GM20431 (cell line): ENCODE data around the gene CARMIL1.

Source experiments
- in situ Hi-C: fragments of 300-500 bp; cut with MseI, MboI; formaldehyde crosslinking; loops from one replicate; pipeline ENCODE4 v1.15.0; 2020; ENCODE audit warnings: low sequenced_read_pairs; ENCODE audit not compliant: unreplicated experiment

CARMIL1 gene

DNA sequence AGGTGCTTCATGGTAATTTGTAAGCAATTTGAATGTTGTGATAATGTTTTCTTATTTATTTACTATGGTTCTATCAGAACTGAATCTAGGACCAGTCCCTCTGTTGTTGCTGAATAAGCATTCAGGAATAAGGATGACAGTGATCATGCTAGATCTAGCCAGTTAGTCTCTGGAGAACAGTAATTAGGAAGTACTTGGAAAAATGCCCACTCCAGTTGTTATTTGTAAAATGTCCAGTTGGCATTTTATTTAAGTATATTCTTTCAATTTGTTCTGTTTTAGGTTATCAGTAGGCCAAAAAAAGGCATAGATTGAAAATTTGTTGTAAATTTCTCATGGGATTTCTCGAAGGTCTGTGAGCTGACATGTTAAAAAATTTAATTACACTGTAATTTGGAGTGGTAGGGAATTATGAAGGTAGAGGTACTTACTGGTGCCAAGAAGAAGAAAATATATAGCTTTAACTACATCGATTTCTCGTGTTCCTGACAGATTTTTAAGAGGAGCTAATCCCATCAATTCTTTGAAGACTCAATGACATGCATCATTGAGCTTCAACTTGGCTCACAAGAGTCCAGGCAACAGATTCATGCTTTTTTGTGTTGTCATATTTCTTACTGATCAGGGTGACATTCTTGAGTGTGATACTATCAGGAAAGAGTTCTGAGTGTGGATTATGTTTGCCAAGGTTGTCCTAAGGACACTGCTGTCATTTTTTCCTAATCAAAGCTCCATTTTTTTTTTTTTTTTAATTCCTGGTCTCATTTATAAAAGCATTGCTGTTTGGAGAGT is 177.3 kb downstream of the CARMIL1 start:
- in situ Hi-C loops: no loop called here

- in situ Hi-C loops: no loop called here
Observed at GRCh38 chr6:25457516-25457915, 178.3 kb downstream of the CARMIL1 start.

DNA sequence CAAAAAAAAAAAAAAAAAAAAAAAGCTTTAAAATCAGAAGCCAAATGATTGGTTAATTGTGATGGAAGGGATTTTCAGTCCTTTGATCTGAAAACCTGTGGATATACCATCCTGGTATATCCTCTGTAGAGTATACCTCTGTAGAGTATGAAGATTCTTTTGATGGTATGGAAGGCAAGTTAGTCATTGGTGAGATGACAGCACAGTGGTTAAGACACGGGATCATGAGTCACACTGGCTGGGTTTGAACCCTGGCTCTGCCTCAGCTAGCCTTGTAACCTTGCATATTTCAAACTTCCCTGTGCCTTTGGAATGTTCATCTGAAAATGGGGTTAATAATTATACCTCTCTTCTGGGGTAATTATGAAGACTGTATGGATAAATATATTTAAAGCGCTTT is 179.3 kb downstream of the CARMIL1 start:
- in situ Hi-C loops: no loop called here

DNA sequence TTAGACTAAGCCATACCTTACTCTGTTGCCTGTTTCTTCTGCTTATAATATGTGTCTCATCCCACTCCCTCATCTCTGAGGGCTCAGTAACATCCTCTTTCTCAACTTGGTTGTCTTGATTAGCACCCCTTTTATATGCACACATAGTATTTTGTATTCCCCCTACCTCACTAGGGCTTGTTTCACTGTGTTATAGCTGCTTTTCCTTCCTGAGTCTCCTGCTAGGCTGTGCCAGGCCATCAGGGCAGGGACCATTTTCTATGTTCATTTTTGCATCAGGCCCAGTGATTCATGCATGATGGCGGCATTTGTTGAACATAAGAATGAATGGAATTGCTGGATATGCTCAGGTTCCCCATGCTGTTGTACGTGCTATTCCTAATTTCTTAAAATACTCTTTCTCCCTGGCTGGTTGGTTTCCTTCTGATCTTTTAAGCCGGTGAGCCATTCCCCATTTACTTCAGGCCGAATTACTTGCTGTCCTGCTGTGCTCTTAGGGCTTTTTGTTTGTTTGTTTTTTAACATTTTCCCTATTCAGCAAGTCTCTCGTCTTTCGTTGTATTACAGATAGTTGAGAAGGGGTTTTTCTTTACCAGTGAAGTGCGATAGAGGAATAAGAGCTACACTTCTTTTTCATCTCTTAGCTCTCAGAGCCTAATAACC is 183.2 kb downstream of the CARMIL1 start:
- in situ Hi-C loops: no loop called here

- in situ Hi-C loops: no loop called here
Observed at GRCh38 chr6:25463441-25463840, 184.3 kb downstream of the CARMIL1 start.

- in situ Hi-C loops: no loop called here
Observed at GRCh38 chr6:25464225-25464624, 185.1 kb downstream of the CARMIL1 start.

GRCh38 chr6:25465941-25466340 is 186.8 kb downstream of the CARMIL1 start:
- in situ Hi-C loops: no loop called here

DNA sequence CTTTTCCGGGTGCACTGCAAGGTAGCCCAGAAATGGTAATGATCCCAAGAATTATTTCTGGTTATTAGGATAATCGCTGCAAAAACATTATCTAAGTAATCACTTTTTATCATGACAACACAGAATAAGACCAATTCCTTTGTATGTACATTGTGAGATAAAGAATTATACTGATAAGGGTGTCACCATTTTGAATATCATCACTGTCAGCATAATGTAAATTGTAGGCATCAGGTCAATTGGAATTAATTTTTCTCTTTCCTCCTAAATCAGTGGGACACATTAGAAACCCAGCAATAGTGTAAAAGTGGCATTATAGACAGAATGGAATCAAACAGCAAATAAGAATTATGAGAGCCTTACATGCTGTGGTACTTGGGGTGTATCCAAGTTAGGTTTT is 189.7 kb downstream of the CARMIL1 start:
- in situ Hi-C loops: no loop called here

DNA sequence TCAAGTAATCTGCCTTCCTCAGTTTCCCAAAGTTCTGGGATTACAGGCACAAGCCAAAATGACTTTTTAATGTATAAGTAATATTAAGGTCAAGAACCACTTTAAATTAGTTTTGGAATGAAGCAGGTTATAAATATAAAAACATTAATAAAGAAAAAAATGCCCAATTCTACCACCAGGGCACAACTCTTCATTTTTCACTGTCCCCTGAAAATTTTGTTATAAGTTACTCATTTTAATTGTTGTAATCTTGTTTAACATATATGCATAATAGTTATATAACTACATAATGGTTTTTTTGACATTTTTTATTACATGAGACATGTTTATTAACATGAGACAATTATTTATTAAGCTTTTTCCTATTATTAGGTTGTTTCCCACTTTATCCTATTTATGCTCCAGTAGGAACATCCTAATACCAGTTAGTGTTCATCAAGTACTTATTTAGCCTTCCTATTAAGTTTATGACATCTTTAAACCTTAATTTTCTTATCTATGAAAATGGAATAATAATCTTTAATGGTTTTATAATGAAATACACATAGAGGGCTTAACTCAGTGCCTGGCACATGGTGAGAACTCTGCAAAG is 190.7 kb downstream of the CARMIL1 start:
- in situ Hi-C loops: no loop called here

GRCh38 chr6:25472306-25472705 is 193.1 kb downstream of the CARMIL1 start:
- in situ Hi-C loops: no loop called here

DNA sequence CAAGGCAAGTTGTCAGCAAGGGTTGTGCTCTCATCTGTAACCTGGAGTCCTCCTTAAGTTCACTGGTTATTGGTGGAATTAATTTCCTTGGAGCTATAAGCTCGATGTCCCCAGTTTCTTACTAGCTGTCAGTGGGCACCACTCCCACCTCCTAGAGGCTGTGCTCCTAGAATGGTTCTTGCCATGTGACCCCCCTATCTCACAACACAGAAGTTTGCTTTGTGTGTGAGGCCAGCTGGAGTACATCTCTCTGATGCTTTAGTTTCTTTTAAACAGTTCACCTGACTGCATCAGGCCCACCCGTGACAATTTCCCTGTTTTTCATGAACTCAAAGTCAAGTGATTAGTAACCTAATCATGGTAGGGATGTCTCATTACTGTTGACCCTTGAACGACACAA is 193.7 kb downstream of the CARMIL1 start:
- in situ Hi-C loops: no loop called here

GRCh38 chr6:25473447-25473846 is 194.3 kb downstream of the CARMIL1 start:
- in situ Hi-C loops: no loop called here

DNA sequence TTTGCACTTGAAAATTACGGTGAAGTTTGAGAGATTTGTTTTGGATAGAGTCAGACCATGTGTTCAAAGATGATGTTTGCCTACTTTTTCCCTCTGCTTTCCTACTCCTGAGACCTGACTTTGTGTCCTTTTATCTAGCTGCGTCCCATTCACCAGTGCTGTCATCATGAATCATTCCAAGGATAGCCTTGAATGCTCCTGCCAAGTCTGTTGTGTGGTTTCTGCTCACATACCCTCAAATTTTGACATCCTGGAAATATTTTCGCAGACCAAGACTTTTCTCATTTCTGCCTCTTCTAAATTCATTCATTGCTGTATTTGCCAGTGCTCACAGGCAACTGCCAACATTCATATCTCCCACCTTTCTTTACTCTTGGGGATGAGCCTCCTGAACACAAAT is 197.0 kb downstream of the CARMIL1 start:
- in situ Hi-C loops: no loop called here

DNA sequence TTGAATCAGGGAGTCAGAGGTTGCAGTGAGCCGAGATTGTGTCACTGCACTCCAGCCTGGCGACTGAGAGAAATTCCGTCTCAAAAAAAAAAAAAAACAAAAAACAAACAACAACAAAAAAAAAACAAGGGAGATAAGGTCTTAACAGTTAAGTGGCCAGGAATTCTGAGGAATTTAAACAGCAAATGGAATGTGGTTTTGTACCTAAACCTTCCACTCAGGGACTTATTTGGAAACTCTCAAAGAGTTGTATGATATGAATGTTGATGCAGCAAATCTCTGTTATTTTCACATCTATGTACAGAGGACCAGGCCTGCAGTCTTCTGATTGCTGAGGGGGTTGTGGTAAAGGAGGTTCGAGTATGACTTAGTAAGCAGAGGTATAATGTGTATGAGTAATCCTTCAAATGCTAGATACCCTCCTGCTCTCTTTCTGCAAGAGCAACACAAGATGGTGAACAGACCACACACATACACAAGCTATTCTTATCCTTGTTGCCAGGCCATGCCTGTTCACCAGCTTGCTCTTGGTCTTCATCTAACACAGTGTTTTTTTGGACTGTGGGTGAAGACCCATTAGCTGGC is 197.9 kb downstream of the CARMIL1 start:
- in situ Hi-C loops: no loop called here

DNA sequence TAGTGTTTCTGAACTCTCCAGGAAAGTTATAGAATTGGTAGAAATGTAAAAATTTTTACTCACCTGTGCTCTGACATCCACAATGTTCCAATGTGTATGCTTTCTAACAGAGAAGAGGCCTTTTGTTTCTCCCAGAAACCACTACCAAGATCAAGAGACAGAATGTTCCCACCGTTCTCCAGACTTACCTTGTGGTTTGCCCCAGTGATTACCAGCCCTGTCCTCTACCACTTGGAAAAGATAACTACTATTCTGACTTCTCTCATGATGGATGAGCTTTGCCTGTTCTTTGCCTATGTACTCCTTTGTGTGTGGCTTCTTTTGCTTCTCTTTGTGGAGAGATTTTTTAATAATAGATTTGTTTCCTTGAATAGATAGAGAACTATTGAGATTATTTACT is 199.8 kb downstream of the CARMIL1 start:
- in situ Hi-C loops: no loop called here

- in situ Hi-C loops: no loop called here
Observed at GRCh38 chr6:25481267-25481666, 202.1 kb downstream of the CARMIL1 start.

GRCh38 chr6:25482996-25483395 is 203.8 kb downstream of the CARMIL1 start:
- in situ Hi-C loops: no loop called here

DNA sequence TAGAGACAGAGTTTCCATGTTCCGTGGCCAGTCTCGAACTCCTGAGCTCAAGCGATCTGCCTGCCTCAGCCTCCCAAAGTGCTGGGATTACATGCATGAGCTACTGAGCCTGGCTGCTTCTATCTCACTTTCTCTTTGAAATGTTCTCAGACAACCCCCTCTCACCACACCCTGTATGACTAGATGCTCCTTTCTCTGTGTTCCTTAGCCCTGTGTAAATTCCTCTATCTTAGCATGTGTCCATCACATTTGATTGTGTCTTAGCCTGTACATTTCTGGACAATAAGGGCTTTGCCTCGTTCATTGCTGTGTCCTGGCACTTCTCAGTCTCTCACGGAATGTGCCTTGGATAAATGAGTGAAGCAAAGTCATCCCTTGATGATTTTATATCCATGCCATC is 204.8 kb downstream of the CARMIL1 start:
- in situ Hi-C loops: no loop called here

DNA sequence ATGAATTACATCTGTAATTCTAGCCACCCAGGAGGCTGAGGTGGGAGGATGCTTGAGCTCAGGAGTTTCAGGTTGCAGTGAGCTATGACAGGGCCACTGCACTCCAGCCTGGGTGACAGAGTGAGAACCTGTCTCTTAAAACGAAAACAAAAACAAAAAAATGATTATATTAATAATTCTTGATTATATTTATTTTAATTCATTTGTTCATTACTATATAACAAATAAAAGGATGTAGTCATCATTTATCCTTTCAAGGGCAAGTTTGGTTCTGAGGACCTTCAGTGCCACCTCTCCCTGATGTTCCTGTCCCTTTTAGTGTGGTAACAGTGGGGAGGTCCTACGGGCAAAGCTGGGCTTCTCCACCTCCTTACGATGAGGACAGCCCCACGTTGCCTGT is 205.7 kb downstream of the CARMIL1 start:
- in situ Hi-C loops: no loop called here

DNA sequence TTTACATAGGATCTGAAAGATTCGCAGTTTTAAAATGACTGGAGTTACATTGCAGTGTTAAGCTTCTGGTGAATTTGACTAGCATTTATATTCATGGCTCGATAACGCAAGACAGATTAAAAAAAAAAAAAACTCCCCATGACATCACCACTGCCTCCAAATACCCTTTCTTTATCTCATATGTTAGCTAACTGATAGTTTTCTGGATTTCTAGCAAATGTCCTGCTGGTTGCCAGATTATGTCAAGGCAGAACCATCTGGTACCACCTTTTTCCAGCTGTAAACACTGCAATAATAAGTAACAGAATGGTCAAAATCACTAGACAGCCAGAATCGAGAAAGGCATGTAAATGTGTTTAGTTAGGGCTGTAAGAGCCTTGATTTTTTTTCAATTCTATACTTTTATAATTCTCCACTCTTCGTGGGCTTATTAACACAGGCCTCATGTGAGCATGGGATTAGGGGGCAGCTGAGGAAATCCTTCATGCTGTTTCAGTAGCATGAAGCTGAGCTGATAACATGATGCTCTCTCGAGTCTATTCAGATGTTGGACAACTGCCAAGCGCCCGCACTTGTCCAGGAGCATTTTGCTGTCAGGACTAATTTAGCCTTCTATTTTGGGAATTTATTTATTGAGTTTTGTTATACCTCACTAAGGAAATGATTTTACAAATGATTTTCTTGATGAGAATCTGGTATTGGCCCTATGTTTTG is 206.8 kb downstream of the CARMIL1 start:
- in situ Hi-C loops: no loop called here
